C1 segment of cervical spinal cord (tissue), 14 donors: ENCODE data around the gene ESRRG.

Experiments
- DNase-seq, 14 donors: peaks; one replicate each; lab custom pipeline; 2025; lab: John Stamatoyannopoulos, UW

The ESRRG gene

DNA sequence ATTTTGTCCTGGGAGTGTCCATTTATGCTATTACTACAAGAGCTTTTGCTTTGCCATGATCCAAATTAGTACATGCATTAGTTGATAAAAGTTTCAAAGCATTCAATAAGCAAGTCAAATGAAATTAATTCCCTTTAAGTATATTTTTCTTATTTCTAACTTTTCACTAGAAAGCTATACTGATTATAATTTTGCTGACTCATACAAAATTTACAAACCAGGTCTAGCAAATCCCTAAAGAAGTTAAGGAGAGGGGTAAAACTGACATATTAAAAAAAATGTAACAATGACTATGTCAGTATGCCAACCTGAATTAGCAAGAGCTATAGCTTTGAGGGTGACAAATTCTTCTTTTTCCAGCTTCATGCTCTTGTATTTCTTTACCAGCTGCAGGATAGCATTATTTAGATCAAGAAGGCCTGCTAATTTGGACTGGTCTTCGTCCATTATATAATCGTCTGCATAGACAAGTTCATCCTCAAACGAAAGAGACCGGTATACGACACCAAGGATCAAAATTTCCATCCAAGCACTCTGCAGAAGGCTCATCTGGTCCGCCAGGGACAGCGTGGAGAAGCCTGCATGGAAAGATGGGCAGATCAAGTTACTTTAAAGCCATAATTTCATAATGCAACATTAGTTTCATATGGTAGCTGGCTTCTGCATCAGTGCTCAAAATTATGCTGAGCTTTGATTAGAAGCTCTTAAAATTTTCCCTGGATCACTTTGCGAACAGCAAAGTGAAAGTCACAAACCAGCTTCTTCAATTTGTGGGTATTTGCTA is 204.2 kb downstream of the ESRRG start:
- no peak for DNase-seq

DNA sequence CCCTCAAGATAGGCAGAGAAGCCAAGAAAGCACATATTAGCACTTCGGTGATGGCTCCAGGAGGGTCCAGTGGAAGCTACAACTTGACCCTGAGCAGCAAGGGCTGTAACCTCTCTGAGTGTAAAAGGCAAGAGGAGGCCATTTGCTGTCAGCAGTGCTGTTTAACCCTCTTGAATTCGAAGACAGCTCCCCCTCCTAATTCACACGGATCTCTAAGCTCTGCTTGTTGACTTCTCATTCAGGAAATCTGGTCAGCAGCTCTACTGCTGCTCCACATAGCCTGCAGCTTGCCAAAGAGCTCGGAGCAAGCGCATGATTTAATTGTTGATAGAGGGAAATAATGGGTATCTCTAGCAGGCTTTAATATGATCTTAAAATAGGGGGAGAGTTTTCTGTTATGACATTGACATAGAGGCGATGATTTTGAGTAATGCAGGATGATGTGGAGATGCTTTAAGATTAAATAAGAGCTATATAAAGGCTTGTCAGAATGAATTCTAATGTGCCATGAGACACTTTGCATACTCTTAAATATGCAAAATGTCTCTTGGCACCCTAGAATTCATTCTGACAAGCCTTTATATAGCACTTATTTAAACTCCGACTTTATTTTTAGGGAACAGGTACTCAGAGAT is 220.6 kb downstream of the ESRRG start:
- no peak for DNase-seq

DNA sequence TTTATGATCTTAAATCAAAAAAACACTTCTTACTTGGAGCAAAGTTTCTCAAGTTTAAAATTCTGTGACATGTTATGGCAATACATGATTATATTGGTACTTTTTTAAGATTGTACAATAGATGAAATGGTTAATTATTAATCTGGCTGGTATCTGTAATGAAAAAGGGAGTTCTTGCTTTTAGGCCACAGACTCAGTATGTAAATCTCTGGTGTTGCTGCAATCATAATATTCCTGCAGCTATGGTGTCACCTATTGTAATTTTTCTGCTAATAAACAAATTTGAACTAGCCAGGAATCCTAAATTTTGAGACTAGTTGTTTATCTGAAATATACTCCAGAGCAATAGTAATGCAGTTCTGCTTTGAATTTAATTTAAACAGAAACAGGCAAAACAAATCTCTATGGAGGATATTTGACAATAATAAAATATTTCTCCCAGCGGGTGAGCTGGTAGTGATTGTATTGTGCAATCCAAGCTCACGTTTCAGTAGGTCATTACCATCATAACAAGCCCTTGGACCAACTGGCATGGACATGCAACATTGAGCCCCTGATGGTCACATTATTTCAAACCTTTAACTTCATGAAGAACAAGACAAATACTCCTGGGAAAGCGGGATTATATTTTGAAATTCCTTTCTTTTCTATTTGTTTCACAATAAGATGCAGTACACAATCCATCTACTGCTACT is 222.8 kb downstream of the ESRRG start:
- DNase-seq: no peak

DNA sequence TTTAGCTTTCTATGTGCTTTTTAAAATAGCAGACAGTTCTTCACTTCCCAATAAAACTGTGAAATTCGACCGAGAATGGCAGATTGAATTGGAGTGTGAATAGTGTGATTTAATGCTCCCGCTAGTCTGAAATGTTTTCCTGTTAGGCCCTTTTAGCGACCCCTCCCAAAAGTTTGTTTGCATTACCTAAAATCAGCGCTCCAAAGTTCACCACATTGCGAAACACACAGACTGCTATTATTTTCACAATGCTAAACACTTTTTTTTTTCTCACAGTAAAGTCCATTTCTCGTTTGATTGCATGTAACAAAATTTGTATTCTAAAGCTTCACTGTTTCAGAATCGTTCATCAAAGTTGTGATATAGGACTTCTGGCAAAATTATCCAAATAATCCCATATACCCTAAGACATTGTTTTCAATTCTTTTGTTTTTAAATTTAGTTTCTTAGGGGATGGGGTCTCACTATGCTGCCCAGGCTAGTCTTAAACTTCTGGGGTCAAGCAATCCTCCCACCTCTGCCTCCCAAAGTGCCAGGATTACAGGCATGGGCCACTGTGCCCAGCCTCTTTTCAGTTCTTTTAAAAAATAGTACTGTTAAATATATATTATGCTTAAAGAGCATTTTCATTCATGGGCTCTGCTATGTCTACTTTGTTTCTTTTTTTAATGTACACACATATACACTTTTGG is 223.5 kb downstream of the ESRRG start:
- DNase-seq: no peak

DNA sequence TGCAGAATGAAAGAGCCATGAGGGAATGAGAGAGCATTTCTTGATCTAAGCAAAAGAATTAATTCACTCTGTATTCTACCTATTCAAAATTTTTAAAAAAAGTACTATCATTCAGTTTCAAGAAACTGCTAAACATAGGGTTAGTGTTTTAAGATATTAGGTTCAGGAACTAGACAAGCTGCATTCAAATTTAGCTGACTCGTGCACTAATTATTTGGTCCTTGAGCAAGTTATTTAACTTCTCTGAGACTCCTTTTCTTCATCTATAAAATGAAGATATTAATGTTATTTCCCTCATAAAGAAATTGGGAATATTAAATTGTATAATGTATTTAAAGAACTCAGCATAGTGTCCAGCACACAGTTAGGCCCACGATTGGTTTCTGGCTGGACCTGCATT is 225.0 kb downstream of the ESRRG start:
- DNase-seq: no peak

DNA sequence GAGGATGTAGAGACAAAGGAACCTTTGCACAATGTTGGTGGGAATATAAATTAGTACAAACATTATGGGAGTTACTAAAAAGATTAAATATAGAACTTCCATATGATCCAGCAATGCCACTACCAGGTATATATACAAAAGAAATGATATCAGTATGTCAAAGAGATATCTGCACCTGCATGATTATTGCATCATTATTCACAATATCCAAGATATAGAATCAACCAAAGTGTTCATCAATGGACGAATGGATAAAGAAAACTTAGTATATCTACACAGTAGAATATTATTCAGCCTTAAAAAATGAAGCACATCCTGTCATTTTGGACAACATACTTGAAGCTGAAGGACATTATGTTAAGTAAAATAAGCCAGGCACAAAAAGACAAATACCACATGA is 238.2 kb downstream of the ESRRG start:
- no peak for DNase-seq

DNA sequence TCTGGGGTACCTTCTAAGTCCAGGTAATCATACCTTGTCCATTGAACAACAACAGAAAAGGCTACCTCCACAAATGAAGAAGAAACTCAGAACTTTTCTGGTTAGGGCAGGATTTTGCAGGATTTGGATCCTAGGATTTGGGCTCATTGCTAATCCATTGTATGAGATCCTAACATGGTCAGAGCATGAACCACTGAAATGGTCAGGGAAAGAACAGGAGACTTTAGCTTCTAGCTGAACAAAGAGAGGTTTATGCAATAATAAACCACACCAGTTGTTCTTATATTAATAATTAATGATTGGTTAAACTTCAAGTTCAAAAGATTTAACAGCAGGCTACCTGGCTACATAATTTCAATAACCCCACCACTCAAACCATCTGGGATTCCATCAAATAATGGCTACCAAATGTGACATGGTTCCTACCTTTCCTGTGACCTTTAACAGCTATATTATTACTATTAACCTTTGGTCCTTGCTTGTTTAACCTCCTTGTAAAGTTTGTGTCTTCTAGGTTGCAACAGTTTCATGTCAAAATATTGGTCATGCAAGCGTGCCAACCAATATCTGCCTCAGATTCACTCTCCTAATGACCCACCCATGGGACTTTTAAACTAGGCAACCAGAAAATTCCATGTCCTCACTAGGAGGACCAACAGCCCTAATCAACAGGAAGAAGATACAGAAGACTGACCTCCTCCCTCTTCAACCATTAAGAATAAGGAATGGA is 239.4 kb downstream of the ESRRG start:
- no peak for DNase-seq

DNA sequence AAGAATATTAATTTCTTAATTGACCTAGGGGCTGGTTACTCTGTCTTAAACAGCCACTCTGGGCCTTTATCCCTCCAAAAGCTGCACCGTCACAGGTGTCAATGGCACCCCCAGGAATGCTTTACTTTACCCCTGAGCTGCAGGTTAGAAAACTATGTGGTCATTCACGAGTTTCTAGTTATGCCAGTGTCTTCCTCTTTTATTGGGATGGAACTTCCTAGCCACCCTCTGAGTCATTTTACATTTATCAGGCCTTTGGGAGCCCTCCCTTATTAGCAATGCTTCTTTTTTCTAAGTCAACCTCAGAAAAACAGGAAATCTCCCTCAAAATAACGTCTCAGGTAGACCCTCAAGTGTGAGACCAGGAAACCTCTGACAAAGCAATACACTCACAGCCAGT is 240.6 kb downstream of the ESRRG start:
- no peak for DNase-seq

DNA sequence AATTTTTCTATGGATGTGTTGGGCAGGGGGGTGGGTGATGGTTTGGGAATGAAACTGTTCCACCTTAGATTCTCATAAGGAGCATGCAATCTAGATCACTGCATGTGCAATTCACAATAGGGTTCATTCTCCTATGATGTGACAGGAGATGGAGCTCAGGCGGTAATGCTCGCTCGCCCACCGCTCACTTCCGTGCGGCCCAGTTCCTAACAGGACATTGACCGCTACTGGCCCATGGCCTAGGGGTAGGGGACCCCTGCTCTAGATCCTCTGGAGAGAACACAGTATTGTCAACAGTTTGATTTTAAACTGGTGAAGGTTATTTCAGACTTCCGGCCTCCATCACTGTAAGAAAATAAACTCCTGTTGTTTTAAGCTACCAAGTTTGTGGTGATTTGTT is 245.0 kb downstream of the ESRRG start:
- no peak for DNase-seq

DNA sequence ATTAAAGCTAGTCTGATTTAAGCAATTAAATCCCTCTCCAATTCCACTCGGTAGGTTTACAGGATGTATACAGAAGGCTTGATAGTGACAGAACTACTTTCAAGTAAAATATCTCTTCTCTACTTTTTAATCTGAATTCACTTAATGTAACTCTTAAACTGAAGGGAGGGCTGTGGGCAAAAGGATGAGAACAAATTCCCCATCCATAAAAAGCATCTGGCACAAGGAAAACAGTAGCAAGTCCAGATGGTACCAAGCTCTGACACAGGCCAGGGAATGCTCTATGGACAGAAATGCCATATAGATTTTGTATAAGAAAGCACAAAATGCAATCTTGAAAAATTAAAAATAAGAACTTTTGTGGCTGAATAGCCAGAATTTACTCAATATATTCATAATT is 246.9 kb downstream of the ESRRG start:
- DNase-seq: no peak

DNA sequence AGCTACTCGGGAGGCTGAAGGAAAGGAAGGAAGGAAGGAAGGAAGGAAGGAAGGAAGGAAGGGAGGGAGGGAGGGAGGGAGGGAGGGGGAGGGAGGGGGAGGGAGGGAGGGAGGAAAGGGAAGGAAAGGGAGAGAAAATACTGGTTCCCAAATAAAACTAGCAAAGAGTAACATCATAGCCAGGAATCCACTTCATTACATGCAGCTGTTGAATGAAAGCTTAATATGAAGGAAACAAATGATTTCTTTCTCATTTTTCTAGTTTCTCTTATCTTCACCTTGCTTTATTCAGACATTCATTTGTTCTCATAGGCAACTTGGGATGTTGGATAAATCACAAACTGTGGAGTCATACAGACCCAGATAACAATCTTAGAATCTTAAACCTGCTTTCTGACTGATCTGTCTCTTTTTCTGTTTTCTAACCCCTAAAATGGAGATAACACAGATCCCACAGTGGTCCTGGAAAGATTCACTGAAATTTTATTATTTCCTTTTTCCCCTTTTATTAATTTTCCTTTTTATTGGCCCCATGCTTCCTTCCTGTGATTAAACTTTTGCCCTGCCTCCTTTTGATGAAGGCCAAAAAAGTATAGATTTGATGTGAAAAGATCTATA is 247.5 kb downstream of the ESRRG start:
- no peak for DNase-seq

DNA sequence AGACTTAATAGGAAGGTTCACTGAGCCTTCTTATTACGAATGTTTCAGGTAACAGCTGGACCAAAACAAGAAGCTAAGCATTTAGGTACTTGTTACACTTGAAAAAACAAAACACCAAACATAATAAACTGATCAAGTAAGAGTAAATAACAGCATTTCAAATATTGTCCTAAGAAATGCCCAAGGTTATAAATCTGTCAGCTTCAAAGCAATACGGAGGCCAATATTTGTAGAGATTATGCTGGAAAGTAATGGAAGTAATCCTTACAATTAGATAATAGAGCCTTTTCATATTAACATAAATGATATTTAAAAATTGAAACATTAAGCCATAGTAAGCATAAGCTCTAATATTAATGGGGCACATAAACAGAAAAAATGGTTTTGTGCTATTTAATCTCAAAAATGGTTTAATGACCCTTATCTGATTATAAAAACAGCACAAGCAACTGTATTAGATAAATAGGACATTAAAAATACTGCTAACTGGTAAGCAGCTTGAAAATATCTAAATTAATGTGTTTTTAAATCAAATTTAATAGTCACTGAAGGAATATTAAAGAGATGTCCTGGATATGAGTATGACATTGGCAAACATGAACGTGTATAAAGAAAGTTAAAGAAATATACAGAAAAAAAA is 256.9 kb downstream of the ESRRG start:
- no peak for DNase-seq

DNA sequence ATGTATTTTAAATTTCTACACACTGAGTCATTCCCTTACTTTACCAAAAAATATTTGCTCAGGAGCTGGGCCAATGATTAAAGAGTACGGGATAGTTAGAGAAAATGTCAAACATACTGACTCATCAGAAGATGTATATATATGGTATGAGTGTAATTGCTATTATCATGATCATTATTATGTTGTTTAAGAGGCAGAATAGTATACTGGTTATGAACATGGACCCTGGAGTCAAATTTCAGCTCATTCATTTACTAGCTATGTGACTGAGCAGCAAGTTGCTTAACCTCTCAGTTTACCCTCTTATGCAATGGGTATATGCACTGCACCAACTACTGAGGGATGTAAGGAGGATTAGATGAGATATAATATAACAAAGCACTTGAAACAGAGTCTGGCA is 258.7 kb downstream of the ESRRG start:
- no peak for DNase-seq

DNA sequence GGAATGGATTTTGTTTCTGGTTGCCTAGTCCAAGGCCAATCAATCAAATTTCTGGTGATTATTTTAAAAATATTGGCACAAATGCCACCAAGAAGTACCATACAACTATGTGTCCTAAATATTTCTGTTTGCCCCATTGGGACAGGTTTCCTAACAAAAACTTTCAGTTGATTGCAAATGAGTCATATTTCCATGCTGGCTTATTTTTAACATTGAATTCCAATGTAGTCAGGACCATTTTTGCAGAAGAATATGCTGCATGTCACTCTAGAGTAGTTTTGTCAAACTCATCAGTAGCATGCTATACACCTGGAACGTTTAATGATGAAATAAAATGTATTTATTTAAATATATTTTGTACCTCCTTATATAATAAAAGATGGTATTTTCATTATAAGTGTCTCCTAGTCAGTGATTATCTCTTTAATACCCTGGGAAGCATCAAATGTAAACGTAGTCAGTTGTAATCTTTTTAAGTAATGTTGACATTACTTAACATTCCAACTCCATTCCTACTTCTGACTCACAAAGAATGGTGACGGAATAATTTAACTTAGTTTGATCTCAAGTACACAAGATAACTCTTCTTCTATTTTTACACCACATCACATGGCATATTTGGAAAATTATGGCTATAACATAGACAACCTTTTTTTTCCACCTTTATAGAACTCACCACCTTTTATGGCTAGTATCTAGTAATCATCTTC is 261.0 kb downstream of the ESRRG start:
- DNase-seq: no peak

DNA sequence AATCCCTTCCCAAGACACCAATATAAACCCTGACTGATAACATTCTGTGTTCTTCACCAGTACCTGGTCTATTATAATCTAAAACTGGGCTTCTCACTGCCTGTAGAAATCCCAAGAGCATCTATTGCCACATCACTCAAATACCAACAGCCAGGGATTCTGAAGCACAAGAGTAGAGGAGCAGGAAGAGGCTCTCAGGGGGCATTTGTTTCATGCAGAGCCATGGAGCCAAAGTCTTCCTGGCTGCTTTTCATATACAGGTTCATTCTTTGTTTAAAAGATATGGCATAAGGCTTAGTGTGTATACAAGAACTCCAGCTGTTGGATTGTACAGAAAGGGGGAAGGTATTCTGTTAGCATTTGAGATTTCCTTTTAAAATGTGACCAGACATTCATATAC is 261.8 kb downstream of the ESRRG start:
- DNase-seq: no peak

DNA sequence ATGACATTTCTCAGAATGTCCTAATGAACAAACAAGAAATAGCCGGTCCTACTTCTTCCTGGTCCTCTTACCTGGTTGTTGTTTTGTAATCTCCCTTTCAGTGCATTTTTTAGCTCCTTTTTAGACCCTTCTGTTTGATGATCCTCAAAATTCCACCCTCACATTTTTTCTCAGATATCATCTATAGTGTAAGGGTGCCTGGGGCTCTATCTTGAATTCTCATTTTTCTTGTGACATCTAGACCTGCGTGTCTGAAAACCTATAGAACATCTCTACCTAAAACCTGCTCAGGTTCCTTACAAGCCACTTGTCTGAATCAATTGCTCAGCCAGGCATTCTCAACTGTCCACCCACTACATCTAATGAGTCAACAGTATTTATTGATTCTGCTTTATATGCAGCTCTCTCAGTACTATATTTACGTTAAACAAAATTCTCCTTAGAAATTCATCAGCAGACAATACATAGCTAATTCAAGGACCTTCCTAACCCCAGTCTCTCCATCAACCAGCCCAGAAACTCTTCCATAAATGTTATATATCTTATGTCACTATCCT is 263.5 kb downstream of the ESRRG start:
- DNase-seq: no peak

DNA sequence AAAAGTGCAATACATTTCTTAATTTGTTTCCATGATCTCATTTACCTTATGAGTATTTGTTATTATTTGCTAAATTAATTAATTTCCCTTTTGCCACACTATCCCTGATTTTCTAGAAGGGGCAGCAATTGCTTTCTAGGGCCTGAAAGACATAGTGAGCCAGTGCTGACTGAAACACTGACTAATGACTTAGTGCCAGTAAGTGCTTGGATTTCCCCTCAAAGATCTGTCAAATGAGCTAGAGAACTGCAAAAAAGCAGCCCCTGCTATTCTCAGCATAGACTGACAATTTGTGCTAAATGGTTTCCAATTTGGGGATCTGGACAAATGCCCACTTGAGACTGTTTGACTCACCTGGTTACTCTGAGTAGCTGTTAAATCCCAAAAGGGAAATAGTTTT is 264.4 kb downstream of the ESRRG start:
- no peak for DNase-seq

DNA sequence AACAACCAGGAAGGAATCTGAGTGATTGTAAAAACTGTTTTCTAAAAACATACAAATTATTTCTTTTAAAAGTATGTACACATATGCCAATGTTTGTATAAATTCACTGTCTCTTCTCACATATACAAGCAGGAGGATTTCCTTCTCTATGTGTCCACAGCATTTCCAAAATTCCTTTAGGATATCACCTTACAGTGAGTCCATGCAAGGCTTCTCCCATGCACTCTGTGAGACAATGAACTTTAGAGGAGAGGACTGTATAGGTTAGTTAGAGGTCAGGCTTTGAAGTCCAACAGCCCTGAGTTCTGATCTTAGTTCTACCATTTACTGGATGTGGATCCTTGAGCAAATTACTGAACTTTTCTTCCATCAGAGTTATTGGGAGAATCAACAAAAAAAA is 265.9 kb downstream of the ESRRG start:
- no peak for DNase-seq

DNA sequence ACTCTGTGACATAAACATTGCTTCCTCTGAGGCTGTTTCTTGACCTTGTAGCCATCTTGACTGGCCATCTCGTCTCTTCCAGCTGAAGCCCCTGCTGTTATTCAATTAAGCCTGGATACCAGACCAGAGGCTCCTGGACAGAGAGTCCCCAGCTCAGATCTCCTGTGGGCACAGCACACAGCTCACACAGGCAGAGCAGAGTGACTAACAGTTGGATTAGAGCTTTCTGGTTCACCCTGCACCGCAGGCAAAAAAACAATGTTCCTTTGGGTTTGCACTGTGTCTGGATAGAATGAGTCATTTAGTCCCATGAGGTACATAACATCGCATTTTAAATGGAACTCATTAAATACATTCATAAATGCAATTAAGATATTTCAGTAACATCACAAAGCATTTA is 266.5 kb downstream of the ESRRG start:
- no peak for DNase-seq

DNA sequence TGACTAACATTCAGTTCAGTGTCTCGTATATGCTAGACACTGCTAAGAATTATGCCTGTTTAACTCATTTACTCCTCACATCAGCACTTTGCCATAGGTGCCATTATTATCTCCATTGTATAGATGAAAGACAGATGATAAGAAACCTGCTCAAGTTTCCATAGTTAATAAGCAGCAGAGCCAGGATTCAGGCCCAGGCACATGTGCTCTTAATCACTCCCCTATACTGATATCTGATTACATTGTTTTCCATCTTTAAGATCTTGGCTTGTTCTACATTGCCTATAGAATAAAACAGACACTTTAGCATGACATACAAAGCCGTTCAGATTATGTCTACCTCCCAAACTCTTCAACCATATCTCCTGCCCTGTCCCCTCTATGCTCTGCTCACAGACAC is 269.5 kb downstream of the ESRRG start:
- DNase-seq: no peak
